ENCODE results near the gene C2orf72.
"Not testable (repeated sequence)": the region's sequence is repeated elsewhere in the genome, so short reads cannot be mapped to it uniquely, and the experiment has no call there.

C2orf72 gene

DNA sequence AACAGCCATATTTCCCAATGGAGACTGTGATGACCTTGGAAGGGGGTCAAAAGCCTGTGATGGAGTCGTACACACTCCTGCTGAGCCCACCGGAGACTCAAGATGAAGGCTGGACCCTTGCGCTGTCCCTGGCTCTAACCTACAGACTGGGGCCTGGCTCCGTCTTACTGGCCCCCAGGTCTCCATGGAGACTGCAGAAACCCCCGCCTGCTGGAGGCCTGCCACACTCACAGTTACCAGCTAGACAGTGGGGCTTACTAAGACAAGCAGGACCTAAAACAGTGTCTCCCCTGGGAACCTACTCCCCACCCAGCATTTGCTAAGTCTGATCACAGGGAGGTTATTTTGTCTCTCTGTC, 9.6 kb downstream of the C2orf72 start:
- DNase-seq (ENCODE audit: low read depth) = no peak

DNA sequence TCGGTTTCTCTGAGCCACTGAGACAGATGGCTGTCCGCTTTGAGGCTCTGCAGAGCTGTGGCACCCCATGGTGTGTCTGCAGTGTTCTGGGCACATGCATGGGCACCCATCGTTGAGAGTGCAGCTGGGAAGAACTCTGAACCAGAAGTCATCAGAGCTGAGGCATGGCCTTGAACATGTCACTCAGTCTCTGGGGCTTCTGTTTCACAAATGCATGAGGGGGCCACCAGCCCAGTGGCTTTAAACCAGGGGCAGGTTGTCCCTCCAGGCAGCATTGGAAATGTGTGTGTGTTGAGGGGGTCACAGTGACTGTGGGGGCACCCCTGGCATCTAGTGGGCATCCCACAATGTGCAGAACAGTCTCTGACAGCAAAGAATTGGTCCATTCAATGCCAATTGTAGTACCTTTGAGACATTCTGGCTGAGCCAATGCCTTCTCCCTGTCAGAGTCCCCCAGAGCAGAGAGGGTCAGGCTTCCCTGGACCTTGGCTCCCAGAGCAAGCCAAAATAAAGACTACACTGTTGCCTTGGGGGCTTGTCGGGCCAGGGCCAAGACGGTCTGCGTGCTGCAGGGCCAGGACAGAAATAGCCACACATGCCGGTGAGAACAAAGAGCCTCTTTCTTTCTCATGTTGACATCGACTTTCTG, 10.1 kb downstream of the C2orf72 start:
- DNase-seq (ENCODE audit: low read depth) = no peak

DNA sequence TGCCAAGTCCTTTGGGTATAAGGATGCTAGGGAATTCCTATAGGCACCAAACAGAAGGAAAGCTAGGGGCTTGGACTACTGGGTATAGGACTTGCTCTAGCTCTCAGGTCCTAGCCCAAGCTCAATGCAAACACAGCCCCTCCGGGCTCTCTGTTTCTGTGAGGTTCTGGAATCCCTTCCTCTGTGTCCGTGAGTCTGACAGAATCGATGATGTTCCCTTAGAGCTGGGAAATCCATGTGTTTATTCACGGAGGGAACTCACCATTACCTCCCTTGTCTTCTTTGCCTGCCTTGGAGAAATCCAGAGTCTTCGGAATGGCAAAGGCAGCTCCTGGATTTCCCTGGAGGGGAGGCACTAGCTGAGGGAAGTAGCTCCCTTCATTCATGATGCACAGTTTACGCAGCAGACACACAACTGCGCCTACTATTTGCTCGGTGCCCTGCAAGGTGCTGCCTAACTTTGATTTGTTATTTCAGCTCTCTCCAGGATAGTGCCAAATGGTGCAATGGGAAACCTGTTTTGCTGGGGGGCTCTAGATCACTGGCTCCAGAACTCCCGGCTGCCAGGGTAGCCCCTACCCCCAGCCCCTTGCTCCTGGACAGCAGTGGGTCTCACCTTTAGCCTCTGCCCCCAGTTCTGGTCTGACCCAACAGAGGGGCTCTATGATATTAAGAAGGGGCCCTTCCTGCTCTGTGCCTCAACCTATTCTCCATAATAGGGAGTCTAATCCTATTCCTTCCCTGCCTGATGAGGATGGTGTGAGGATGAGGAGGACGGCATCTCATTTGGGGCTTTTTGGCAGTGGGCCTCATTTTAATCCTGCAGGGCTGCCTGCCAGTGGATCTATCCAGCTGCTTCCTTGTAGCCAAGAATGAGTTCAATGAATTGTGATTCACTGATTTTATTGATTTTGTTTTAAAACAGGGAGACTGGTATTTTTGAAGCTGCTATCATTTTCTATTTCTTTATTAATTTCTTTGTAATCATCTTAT, 10.9 kb downstream of the C2orf72 start:
- DNase-seq (ENCODE audit: low read depth) = no peak

DNA sequence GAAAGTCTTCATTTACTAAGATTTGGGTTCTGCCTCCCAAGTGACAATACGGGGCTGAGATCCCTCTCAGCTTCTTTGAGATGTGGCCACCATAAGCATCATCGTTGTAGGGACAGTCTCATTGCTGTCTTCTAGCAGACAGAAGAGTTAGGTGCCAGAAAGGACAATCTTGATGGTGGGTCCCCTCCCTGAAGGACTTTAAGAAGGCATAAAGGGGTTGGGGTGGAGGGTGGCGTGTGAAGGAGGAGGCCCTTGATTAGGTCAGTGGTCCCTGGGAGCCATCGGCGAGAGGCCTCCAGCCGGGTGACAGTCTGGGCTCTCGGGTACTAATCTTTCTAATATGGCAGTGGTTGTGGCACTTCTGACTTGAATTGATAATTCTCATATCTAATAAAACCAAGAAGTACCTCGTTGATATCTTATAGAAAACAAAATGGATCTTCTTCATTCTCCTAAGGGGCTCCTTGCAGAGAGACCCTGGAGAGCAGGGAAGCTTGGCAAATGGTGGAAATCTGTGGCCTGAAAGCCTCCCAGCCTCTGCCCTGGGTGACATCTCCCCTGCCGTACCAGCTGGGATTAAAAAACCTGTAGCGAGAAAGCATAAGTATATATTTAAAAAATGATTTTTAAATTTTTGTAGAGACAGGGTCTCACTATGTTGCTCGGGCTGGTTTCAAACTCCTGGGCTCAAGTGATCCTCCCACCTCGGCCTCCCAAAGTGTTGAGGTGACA, 12.1 kb downstream of the C2orf72 start:
- no peak for DNase-seq (ENCODE audit: low read depth)

DNA sequence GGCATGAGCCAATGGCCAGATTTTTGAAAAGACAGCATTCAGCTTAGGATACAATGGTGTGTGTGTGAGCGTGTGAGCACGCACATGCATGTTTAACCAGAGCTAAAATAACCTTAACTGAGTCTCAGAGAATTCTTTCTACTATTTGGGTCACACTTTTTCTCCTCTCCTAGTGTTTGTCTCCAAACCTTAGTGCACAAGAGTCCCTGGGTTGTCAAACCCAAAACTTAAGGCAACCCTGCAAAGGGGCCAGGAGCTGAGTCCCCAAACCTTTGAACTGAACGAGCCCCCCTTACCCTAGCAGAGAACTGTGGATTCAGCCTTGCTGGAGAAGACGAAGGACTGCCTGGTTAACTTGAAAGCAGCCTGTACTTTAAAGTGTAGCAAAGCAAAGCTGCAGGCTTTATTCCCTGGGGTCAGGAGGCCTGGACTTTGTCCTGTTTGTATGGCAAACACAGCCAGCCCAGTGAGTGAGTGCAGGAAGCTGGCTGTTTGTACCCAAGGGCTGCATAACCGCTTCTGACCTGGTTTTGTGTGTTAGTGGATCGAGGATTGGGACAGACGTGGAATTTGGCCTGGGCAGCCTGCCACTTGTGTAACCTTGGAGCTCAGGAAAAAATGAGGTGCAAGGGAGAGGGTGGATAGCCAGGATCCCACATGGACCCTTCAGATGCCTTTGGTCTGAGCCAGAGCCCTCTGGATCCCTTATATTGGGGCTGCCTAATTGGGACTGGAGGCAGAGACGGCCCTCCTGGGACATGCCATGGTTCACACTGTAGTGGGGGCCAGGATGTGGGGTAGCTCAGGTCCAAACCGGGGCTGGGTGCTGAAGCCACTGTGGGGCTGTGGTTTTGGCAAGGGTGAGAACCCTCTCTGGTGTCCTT, 12.9 kb downstream of the C2orf72 start:
- no peak for DNase-seq (ENCODE audit: low read depth)

DNA sequence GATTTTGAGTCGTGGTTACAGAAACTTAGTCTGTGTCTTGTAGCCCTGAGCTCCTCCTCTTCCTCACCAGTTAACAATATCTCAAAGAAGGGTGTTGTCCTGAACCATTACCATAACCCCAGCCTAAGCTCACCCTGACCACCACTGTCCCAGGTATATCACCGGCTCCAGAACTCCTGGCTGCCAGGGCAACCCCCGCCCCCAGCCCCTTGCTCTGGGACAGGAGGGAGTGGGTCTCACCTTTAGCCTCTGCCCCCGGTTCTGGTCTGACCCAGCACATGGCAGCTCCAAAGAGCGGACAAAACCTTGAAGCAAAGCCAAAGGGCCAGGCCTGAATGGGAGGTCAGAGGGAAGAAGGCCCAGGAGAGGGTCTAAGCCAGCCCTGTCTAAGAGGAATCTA, 13.8 kb downstream of the C2orf72 start:
- DNase-seq (ENCODE audit: low read depth) = no peak

DNA sequence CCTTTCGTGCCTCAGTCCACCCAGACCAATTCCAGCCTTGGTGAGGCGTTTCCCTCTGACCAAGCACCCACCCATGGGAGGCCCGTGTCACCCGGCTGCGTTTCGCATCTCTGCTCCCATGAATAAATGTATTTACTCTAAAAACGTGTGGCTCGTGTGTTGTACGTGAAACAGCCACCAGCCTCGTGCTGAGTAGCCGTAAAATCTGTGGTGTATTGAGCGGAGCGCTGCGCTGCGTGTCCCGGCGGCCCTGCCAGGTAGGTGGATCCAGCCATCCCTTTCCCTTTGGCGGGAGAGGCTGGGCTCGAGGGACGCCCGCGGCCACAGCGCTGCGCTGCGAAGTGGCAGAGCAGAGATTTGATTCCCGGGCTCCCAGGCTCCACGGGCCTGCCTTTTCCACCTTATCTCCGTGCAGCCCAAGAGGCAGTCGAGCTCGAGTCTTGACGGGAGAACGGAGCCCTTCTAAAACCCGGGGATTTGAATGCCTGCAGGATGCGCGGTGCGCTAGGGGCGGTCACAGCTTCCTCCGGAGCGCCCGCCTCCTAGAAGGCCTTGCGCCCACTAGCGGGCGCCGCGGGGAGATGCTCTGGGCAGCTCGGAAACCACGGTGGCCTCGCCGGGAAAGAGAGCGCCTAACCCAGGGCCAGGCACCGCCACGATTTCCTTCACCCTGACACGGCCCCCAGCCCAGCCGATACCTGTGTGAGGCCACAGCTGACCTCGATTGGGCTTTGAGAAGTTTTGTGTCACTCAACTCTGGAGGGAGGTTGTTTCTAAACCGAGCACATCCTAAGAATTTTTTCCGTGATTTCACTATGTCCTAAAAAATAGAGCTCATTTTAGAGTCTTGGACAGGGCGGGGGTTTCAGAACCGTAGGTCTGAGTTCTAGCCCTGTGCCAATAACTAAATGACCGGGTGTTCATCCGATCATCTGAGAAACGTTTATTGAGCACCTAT, 15.4 kb downstream of the C2orf72 start:
- DNase-seq (ENCODE audit: low read depth) = no peak

DNA sequence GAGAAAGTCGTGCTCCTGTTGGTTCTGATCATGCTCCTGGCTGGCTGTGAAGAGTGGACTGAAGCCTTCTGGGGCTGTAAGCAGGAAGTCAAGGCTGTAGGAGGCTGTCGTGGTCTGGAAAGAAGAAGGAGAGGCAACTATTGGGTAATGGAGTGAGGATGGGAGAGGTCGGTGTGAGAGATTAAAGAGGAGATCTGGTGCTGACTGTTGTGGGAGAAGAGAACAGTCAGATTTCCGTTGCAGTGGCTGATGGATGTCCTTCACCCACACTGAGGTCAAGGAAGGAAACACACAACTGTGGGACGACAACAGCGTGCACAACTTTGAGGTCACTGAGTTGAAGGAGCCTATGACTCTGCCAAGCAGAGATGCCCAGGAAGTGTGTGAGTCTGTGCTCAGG, 16.5 kb downstream of the C2orf72 start:
- DNase-seq (ENCODE audit: low read depth) = no peak

DNA sequence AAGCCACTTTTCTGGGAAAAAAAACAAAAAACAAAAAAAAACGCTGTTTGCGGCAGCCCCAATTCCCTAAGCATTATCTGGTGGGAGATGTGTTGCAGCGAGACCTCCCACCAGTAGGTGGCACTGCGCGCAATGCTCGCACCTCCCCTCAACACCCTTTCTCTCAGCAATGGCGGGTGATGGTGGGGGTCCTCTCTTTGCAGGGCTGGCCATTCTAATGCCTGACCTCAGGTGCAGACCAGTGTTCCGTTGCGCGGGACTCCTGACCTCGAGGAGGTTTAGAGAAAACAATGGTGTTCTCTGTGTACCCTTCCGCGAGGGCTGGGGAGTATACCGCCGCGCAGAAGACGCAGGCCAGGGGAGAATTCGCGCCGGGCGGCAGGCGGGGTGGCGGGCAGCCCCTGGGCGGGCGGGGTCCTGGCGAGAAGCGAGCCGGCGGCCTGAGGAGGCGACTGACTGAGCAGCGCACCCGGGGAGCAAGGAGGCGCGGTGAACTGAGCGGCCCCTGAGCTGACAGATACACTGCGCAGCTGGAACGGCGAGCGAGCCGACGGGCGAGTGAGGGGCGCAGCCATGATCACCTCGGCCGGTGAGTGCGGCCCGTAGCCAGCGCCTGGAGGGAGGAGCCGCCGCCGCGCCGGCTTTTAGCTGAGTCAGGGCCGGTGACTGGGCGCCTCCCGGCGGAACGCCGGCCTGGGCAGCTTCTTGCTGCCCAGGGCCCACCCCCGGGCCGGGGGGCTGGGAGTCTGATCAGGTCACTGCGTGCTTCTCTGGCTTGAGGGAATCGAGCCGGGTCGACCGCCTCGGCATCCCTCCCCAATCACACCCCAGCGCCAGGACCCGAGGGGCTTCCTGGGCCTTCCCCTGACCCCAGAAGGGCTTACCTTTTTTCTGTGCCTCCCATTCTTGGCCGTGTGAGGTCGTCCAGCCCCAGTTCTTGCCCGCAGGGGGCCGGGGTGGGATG, 19.4 kb downstream of the C2orf72 start, which contains the start of gene PSMD1:
PSMD1 (plus strand) TSS at position 415 of the 964 bp plus-strand sequence; CDS start at position 574, 159 bp downstream.
- DNase-seq (ENCODE audit: low read depth) = peak; percentile 74

DNA sequence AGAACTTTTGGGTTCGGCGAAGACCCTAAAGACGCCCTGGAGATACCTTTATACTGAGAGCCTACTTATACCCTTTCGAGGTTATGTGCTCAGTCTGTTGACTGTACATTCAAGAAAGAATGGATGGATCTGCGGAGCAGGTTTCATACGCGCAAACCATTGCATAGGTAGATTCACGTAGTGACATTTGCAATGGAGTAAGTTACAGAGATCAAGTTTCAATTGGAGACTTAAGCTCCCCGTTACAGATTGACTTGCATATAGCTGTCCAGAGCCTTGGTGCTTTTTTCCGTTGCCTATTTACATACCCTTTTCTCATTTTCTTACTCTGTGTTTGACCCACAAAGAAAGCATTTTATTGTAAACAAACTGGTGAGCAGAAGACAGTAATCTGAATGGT, 20.3 kb downstream of the C2orf72 start:
- no peak for DNase-seq (ENCODE audit: low read depth)

DNA sequence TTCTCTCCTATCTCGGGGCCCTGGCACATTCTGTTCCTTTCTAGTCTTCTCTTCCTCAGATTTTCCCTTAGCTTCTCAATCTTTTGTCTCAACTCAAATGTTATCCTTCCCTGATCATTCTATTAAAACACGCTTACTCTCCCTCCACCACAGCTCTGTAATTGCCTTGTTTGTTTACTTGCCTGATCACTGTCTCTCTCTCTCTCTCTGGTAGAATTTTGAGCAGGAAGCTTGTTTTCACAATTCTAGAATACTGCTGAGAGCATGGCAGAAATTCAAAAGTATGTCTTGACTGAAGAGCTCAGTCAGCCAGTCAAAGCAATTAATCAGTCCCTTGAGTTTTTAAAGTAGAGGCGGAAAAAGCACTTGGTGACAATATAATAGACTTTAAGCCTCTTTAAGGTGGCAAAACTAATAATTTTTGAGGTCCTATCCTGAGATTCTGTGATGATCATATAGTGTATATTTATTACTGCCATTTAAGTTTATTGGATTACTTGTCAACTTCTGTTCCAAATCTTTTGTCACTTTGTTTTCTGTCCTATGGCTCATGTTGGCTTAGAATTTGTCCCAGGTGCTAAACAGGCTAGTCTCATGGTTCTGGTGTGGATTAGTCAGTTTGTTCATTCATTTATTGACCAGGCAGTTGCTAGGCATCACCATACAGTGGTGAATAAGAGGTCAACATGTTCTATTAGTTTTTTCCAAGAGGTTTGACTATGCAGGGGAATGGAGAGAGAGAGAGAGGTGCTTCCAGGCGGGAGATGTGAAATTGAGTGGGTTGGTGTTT, 21.6 kb downstream of the C2orf72 start:
- no peak for DNase-seq (ENCODE audit: low read depth)

DNA sequence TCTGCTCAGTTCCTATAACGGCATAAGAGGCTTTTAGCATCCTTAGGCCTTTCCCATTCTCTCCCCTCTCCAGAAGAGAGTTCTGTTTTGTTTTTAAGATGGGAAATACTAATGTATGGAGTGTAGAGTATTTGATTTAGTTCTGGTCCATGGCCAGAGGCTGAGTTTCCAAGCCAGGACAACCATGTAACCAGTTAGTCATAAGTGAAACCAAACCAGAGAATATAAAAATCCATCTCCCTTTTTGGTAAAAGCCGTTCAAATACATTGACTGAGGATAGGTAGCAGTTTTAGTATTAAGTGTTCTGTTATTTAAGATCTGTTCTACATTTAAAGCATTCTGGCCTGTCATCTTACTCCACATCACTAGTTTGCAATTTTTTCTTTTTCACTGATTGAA, 22.4 kb downstream of the C2orf72 start:
- DNase-seq (ENCODE audit: low read depth) = no peak

DNA sequence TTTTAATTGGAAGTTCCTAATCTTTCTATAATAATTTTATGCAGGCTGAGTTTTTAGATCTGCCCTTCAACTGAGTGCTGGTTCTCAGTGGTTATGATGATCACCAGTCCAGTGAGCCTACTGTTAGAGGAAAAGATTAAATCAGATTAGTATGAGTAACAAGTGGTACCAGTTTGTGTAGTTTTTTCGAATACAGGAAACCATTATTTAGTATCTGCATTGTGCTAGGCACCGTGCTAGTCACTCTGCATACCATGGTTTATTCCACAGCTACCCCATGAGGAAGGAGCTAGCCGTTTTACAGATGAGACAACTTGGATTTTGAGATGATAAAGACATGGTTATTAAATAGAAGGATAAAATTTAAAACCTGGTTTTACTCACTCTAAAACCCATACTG, 25.5 kb downstream of the C2orf72 start:
- no peak for DNase-seq (ENCODE audit: low read depth)

DNA sequence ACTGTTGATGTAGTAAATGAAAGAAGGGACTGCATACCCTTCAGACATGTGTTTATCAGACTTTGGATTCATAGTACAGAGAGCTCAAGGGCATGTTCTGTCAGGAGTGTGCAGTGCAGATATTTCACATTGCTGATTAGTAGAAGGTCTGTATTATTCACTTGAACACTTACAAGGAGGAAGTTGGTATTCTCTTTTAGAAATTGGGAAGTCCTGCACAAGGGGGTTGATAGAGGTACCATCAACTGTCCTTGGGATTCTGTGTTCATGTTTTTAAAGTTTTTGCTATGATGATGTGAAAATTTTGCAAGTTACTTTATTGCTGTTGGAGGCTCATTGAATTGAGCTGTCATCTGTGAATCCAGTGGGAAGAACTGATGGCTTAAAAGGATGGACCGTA, 26.0 kb downstream of the C2orf72 start:
- no peak for DNase-seq (ENCODE audit: low read depth)

DNA sequence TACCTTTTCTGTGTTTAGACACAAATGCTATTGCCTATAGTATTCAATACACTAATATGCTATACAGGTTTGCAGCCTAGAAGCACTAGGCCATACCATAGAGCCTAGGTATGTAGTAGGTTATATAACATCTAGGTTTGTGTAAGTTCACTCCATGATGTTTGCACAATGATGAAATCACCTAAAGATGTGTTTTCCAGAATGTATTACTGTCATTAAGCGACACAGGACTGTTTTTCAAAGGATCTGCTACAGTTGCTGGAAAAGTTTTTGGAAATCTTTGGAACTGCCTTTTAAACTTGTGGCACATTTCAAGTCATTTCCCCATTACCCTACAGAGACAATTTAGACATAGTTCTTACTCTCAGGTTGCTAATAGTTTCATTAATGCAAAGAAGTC, 28.6 kb downstream of the C2orf72 start:
- DNase-seq (ENCODE audit: low read depth) = no peak

DNA sequence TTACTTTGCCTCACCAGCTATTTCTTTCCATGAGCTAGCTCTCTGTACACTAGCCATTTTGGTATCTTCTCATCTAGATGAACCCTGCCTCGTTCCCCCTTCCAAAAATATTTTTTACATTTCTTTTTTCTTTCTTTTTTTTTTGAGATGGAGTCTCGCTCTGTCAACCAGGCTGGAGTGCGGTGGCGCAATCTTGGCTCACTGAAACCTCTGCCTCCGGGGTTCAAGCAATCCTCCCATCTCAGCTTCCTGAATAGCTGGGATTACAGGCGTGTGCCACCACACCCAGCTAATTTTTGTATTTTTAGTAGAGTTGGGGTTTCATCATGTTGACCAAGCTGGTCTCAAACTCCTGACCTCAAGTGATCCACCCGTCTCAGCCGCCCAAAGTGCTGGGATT, 30.2 kb downstream of the C2orf72 start:
- DNase-seq (ENCODE audit: low read depth) = not testable (repeated sequence)

DNA sequence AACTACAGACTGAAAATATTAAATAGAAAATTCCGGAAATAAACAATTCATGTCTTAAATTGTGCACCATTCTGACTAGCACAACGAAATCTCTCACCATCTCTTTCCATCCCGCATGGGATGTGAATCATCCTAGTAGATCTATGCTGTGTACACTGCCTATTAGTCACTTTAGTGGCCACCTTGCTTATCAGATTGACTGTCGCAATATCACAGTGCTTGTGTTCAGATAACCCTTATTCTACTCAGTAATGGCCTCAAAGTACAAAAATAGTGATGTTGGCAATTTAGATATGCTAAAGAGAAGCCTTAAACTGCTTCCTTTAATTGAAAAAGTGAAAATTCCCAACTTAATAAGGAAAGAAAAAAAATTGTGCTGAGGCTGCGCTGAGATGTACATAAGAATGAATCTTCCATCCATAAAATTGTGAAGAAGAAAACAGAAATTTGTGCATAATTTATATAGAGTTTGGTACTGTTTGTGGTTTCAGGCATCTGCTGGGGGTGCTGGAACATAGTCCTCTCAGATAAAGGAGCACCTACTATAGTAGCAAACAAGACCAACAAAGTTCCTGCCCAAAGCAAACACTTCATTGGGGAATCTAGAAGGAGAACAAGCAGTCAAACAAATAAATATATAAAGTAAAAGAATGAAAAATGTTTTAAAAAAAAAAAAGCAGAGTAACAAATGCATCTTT, 31.4 kb downstream of the C2orf72 start:
- DNase-seq (ENCODE audit: low read depth) = peak; percentile 49

Data from non-pigmented ciliary epithelial cell (primary cell).